ENCODE results near the gene OR8H2.

DNA sequence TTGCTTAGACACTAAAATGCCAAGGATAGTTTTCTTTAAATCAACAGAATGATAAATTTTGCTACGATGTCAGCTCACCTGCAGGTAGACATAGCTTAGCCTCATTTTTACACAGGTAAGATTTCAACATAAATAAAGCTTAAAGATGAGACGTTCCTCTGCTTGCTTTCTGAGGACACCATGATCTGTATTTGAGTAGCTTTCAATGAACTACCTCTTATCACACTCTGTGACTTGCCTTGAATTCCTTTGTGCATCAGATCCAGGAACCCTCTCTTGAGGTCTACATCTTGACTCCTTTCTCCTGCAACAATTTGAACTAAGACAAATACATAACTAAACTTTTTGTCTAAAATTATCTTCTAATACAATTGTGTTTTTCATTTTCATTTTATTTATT, 36.5 kb upstream of the OR8H2 start:
- TF ChIP-seq, protein P1, sequence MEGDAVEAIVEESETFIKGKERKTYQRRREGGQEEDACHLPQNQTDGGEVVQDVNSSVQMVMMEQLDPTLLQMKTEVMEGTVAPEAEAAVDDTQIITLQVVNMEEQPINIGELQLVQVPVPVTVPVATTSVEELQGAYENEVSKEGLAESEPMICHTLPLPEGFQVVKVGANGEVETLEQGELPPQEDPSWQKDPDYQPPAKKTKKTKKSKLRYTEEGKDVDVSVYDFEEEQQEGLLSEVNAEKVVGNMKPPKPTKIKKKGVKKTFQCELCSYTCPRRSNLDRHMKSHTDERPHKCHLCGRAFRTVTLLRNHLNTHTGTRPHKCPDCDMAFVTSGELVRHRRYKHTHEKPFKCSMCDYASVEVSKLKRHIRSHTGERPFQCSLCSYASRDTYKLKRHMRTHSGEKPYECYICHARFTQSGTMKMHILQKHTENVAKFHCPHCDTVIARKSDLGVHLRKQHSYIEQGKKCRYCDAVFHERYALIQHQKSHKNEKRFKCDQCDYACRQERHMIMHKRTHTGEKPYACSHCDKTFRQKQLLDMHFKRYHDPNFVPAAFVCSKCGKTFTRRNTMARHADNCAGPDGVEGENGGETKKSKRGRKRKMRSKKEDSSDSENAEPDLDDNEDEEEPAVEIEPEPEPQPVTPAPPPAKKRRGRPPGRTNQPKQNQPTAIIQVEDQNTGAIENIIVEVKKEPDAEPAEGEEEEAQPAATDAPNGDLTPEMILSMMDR (IDR thresholded peaks at IDR 0.05) = no peak
- no peak for TF ChIP-seq POLR2A (IDR thresholded peaks at IDR 0.05)
